Mucosa of stomach (tissue), 1 donor: ENCODE results near the gene CLCNKB.
"Not testable (repeated sequence)": the region's sequence is repeated elsewhere in the genome, so short reads cannot be mapped to it uniquely, and the experiment has no call there.

Source experiments
- H3K27me3 ChIP-seq: one replicate; pipeline ENCODE4 v1.7.0; 2013; ENCODE audit warnings: mild to moderate bottlenecking, low read length; ENCODE audit not compliant: control insufficient read depth, insufficient read depth
- H3K36me3 ChIP-seq: one replicate; pipeline ENCODE4 v1.7.0; 2013; ENCODE audit warnings: low read length; ENCODE audit not compliant: control insufficient read depth, insufficient read depth
- H3K4me1 ChIP-seq: one replicate; pipeline ENCODE4 v1.7.0; 2013; ENCODE audit warnings: mild to moderate bottlenecking, low read length; ENCODE audit not compliant: control insufficient read depth, insufficient read depth
- H3K4me3 ChIP-seq: one replicate; pipeline ENCODE4 v1.7.0; 2013; ENCODE audit warnings: low read length
- H3K9ac ChIP-seq: one replicate; pipeline ENCODE4 v1.7.0; 2013; ENCODE audit warnings: mild to moderate bottlenecking, low read length, moderate library complexity
- H3K9me3 ChIP-seq: one replicate; pipeline ENCODE4 v1.7.0; 2013; ENCODE audit warnings: mild to moderate bottlenecking, low read length, moderate library complexity; ENCODE audit not compliant: control insufficient read depth
- donor health status: Pancreatic carcinoma.

Gene CLCNKB

DNA sequence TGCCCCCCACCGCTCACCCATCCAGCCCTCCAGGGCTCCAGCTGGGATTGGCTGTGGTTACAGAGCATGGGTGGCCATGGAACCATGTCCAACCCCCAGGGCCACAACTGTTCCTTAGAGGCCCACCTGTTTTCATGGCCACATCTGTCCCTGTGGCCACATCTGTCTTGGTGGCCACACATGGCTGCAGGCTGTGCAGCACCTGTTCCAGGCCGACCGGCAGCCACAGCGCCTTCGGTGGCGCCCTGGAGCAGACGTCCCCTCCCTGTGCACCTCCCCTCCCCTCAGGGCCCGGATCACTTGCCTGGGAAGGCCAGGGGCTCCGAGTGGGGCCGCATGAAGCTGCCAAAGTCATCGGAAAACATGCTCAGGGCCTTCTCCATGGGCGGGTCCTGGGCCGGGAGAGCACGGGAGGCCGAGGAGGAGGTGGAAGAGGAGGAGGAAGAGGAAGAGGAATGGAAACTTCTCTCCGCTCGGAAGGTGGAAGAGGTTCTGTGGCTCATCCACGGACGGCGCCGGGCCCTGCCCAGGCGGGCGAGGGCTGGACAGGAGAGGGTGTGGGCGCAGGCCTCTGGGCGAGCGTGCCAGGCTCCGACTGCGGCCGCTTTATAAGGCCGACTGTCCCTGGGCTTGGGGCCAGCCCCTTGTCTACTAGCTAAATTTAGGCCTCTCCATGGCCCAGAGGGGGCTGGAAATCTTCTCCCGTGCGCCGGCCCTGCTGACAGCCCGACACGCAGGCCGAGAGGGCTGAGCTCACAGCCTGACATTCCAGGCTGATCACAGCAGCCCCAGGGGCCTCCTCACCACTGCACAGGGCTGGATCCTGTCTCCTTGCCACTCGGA is 25.9 kb upstream of the CLCNKB start, which contains the start of gene HSPB7:
TSS of gene HSPB7 (minus strand) at position 583 of the 843 bp plus-strand sequence. CDS start at position 503, 80 bp downstream.
- no peak within 1 kb of the TSS for H3K9ac ChIP-seq
- H3K9me3 ChIP-seq = no peaks in the 10 kb centered on the region
- peaks cover 11% of the 10 kb centered on the region for H3K27me3 ChIP-seq
- no peak within 1 kb of the TSS for H3K4me3 ChIP-seq
- no peaks in the 10 kb centered on the region for H3K36me3 ChIP-seq
- H3K4me1 ChIP-seq = peaks cover 24% of the 10 kb centered on the region

DNA sequence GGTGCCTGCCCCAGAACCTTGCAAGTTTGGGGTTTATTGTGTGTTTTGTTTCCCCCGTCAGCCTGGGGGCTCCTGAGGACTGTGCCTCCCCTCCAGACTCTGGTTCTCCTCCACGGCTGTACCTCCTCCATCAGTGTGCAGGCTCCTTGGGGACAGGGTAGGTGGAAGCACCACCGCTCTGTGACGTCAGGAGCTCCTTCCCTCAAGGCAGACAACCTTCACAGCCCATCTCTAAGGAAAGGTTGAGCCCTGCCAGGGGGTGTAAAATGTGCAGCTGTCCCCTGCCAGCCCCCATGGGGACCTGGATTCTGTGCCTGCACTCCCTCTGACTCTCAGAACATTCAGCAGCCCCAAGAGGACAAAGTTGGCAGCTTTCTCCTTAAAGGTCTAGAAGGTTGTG is 25.3 kb upstream of the CLCNKB start:
- Histone ChIP-seq H3K4me1 (peaks cover 17% of the 10 kb centered on the region), H3K36me3 (no peaks in the 10 kb centered on the region), H3K27me3 (peaks cover 11% of the 10 kb centered on the region), H3K4me3 (no peak overlapping the region), H3K9ac (no peak overlapping the region), H3K9me3 (no peaks in the 10 kb centered on the region)

DNA sequence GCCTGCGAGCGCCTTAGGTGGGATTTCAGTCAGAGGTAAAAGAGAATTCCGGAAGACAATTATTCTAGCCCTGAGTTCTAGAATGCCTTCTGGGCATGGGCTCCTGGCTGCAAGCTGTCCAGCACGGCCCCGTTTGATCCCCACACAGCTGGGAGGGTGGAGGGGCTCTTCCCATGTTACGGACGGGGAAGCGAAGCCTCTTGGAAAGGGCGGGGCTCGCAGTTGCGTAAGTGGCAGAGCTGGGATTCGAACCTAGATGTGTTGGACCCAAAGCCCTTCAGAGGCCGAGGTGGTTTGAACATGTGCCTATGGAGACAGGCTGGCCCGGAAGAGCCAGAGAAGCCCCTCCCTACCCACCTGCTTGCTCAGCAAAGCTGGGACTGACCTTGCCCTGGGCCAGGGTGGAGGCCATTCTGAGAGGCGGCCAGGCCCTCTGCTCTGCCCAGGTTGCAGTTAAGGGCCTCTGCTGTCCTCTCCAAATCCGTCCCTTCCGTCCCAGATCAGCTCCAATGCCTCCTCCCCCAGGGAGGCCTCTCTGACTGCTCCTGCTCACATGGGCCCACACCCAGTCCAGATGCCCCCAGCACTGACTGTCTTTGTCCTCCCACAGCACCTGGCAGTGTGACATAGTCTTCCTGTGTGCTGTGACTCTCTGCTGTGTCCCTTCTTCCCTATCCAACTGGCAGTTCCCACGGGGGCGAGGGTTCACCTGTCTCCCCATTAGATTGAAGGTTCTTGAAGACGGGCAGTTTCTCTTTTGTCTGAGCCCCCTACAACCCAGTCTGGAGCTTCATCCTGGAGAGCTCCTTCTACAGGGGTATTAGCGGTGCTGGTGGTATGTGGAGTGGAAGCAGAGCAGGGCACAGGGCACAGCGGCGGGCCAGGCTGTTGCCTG is 24.6 kb upstream of the CLCNKB start:
- Histone ChIP-seq H3K9ac (no peak overlapping the region), H3K27me3 (peaks cover 11% of the 10 kb centered on the region), H3K36me3 (no peaks in the 10 kb centered on the region), H3K4me3 (no peak overlapping the region), H3K9me3 (no peaks in the 10 kb centered on the region), H3K4me1 (peaks cover 13% of the 10 kb centered on the region)

DNA sequence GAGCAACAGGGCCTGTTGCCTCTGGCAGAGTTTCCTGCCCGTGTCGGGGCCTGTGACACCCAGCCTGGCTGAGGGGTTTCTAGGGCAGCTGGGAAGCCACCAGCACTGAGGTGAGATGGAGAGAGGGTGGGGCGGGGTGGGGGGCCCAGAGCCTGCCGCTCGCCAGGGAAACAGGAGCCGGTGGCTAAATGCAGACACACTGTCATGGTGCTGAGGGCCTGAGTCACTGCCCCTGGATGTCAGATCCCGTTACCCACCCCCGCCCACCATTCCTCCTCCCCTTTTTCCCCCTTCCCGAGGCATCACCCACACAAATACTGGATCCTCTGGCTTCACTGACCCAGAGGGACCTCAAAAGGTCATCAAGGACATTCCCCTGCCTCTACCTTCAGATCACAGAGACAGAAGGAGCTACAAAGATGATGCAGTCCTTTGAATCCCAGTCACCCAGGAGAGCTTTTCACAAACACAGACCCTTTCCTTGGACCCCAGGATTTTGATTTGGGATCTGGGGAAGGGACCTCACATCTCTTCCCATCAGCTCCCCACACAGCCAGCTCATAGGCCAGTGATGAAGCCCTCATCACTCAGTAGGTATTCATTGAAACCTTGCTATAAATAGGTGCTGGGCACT is 23.8 kb upstream of the CLCNKB start:
- Histone ChIP-seq H3K9ac (no peak overlapping the region), H3K27me3 (peaks cover 11% of the 10 kb centered on the region), H3K36me3 (no peaks in the 10 kb centered on the region), H3K9me3 (no peaks in the 10 kb centered on the region), H3K4me3 (no peak overlapping the region), H3K4me1 (peaks cover 13% of the 10 kb centered on the region)

DNA sequence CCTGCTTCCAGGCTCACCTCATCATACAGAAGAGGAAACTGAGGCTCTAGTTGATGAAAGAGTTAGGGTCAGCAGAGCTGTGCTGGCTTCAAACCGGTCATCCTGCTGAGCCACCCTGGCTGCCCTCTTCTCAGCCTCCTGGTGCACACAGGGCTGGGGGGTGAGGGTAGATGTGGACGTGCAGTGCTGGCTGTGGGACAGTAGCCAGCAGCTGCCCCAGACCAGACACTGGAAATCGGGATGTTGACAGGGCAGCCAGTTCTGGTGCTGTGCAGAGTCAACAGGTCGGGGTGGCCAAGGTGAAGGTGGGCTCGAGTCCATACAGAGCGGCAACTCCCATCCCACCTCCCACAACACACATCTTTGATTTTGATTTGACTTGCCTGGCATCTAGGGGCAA is 23.3 kb upstream of the CLCNKB start:
- H3K9ac ChIP-seq = no peak overlapping the region
- H3K27me3 ChIP-seq = peaks cover 11% of the 10 kb centered on the region
- no peak overlapping the region for H3K4me3 ChIP-seq
- no peaks in the 10 kb centered on the region for H3K9me3 ChIP-seq
- H3K4me1 ChIP-seq = peaks cover 13% of the 10 kb centered on the region
- H3K36me3 ChIP-seq = no peaks in the 10 kb centered on the region

DNA sequence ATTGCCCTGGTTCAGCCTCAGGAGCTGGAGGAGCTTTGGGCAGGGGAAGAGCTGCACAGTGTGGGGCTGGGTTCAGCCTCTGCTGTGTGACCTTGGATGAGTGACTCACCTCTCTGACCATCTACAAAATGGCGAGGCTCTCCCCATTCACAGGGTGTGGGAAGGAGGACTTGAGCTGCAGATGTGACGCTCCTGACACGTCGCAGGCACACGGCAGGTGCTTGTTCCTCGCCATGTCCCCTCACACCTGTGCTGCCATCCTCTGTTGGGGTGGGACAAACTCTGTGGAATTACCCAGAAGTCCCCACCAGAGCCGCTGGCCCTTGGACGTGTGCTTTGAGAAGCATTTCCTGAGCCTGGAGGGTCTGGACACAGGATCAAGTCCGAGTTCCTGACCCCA is 22.7 kb upstream of the CLCNKB start:
- not testable (repeated sequence) for H3K9me3 ChIP-seq, H3K36me3 ChIP-seq, H3K9ac ChIP-seq, H3K4me3 ChIP-seq
- H3K4me1 ChIP-seq = peaks cover 13% of the 10 kb centered on the region
- peaks cover 11% of the 10 kb centered on the region for H3K27me3 ChIP-seq

DNA sequence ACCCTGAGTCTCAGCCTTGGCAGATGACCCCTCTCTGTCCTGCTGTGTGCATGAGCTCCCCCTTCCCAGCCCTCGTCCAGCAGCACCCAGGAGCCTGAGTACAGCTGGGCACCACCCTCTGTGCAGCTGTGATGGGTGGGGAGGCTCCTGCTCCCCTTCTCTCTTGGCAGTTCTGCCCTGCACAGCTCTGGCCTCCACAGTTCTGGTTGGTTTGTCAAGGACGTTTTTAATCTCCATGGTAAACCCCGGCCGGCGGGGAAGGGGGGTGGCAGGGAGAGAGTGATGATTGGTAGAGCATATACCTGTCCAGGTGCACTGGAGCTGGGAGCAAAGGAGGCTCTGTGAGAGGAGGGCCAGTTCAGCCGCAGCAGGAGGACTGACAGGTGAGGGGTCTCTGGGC is 21.9 kb upstream of the CLCNKB start, which contains the start of gene CLCNKA:
TSS of gene CLCNKA (plus strand) at position 356 of the 400 bp plus-strand sequence. CDS start 584 bp downstream, outside the sequence.
- no peak within 1 kb of the TSS for H3K9ac ChIP-seq
- peaks cover 14% of the 10 kb centered on the region for H3K4me1 ChIP-seq
- H3K36me3 ChIP-seq = no peaks in the 10 kb centered on the region
- H3K27me3 ChIP-seq = peaks cover 12% of the 10 kb centered on the region
- no peak within 1 kb of the TSS for H3K4me3 ChIP-seq
- no peaks in the 10 kb centered on the region for H3K9me3 ChIP-seq

DNA sequence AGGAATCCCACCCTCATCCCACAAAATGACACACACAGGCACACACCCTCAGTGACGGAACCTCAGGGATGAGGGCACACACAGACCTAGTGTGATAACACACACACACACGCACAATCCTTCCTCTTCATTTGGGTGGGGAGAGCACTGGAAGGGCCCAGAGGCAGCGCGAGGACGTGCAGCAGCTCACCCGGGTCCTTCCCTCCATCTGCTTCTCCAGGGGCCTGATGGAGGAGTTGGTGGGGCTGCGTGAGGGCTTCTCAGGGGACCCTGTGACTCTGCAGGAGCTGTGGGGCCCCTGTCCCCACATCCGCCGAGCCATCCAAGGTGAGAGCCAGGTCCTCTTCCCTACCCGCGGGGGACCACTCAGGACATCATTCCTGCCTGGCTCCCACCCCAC is 21.2 kb upstream of the CLCNKB start:
- H3K27me3 ChIP-seq = peaks cover 19% of the 10 kb centered on the region
- H3K4me3 ChIP-seq = no peak overlapping the region
- no peak overlapping the region for H3K9ac ChIP-seq
- no peaks in the 10 kb centered on the region for H3K36me3 ChIP-seq
- no peaks in the 10 kb centered on the region for H3K9me3 ChIP-seq
- H3K4me1 ChIP-seq = peaks cover 19% of the 10 kb centered on the region

DNA sequence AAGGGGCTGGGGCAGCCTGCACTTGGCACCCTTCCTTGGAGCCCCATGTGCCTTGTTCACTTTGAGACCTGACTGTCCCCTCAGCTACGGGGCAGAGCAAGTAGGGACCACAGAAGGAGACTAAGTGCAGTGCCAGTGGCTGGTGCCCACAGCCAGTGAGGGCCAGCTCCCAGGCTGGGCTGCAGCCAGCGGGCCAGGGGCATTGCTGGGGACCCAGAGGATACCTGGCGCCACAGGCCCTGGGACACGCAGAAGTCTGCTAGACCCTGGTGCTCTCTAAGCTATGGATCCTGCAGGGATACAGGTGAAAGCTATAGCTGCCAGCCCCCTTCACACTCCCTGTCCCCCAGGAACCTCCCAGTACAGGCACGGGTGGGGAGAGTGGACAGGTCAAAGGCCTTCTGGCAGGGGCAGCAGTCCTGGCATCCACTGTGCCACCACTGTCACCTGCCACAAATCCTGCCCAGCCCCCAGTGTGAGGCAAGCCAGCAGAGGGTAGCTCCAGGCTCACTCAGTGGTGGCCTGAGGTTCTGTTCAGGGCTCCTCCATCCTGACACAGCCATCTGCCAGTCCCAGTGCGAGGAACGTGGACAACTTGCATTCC is 20.4 kb upstream of the CLCNKB start:
- Histone ChIP-seq H3K4me3 (no peak overlapping the region), H3K4me1 (peaks cover 11% of the 10 kb centered on the region), H3K36me3 (no peaks in the 10 kb centered on the region), H3K27me3 (peaks cover 24% of the 10 kb centered on the region), H3K9me3 (no peaks in the 10 kb centered on the region), H3K9ac (no peak overlapping the region)

DNA sequence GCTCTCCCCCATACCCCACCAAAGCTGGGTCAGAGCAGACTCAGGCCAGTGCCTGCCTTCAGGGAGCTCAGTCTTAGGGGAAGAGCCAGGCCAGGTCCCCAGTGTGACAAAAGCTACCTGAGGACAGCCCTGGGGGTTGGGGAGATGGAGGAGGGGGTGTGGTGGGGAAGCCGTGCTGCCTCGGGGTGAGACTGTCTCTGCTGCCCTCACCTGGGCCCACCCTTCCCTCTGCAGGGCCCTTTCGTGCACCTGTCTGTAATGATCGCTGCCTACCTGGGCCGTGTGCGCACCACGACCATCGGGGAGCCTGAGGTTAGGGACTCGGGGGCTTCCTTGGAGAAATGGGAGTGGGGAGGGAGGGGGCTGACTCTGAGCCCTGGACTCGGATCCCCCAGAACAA is 17.3 kb upstream of the CLCNKB start:
- not testable (repeated sequence) for H3K9ac ChIP-seq, H3K9me3 ChIP-seq, H3K4me1 ChIP-seq, H3K36me3 ChIP-seq, H3K4me3 ChIP-seq
- H3K27me3 ChIP-seq = peaks cover 25% of the 10 kb centered on the region

DNA sequence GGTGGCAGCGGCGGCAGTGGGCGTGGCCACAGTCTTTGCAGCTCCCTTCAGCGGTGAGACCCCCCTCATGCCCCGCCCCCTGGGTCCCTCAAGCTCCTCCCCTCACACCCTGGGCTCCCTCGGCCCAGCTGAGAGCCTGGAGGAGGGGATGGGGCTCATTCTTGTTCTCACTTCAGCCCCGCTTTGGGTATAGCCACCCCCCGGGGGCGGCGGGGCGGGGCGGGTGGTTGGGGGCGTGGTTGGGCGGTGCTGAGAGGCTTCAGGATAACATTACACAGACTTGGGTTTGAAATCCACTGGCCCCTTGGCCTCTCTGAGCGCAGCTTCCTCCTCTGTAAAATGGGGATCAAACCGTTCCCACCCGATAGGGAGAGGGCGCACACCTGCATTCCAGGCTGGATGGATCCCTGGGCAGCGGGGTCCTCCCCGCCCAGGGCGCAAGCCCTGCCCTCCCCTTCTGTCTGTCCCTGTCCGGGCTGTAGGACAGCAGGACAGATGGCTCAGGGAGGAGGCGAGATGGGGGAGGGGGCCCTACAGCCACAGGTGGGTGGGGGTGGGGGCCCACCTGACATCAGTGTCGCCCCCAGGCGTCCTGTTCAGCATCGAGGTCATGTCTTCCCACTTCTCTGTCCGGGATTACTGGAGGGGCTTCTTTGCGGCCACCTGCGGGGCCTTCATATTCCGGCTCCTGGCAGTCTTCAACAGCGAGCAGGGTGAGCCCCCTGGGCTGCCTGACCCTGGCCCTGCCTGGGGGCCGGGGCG is 16.7 kb upstream of the CLCNKB start:
- peaks cover 7% of the 10 kb centered on the region for H3K4me1 ChIP-seq
- no peak overlapping the region for H3K4me3 ChIP-seq
- no peaks in the 10 kb centered on the region for H3K36me3 ChIP-seq
- H3K9me3 ChIP-seq = no peaks in the 10 kb centered on the region
- no peak overlapping the region for H3K9ac ChIP-seq
- H3K27me3 ChIP-seq = peaks cover 25% of the 10 kb centered on the region
